Transverse colon (tissue), 3 donors: ENCODE measurements around the gene SNTG2.

Experiments used
- EP300 ChIP-seq: sonication (generic); formaldehyde crosslinking; IDR thresholded peaks from one replicate; pipeline ENCODE4 v1.6.1; 2017; ENCODE audit warnings: antibody characterized with exemption, low read depth
- POLR2AphosphoS5 ChIP-seq, 3 donors: sonication (generic); formaldehyde crosslinking; IDR thresholded peaks; one replicate each; pipeline ENCODE4 v1.6.1; 2016; ENCODE audit warnings: antibody characterized with exemption in 3 of 3

DNA sequence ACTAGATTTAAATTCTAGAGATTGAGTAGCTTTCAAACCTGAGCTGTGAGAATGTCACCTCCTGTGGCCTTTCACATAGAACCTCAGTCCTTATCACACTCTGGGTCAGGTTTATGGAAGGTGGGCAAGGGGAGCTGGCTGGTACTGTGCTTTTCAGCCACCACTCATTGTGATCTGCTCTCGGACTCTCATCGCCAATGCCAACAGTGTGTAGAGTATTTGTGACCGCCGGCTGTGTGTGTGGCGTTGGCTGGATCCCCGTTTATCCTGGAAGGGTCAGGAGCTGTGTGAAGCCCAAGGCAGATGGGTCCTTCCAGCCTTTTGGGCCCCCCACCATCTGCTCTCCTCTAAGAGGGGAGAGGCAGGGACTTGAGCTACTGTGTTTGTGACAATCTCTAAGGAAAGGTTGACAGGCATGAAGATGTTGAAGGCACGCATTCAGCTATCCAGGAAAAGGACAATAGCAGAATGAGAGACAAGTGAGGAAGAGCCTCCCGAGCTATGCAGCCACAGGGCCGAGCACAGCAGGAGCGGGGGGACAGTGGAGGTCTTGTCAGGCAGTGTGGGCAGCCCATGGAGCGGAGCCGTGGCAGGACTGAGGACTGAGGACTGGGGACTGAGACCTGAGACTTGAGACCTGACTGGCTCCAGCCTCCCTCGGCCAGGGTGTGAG, 355.5 kb downstream of the SNTG2 start:
- no peak for TF ChIP-seq POLR2AphosphoS5 (IDR thresholded peaks at IDR 0.05)
- TF ChIP-seq EP300 = no peak
